Hepatocyte (in vitro differentiated cells): ENCODE results near the gene WSCD2. TPM values are rescaled to one million over a fixed set of nuclear protein-coding genes. Genes with fewer than 3 reads are reported as not detected.

Source experiments
- DNase-seq: peaks from one replicate; pipeline ENCODE4 v3.0.0-alpha.2; 2016; ENCODE audit warnings: low spot score
- H2AFZ ChIP-seq: fragments of 200-600 bp; sonication (generic); 2 replicates; pipeline ENCODE4 v1.6.0; 2016; ENCODE audit warnings: antibody characterized with exemption, mild to moderate bottlenecking
- H3K27ac ChIP-seq: fragments of 200-600 bp; sonication (generic); 2 replicates; pipeline ENCODE4 v1.5.1; 2016; ENCODE audit warnings: mild to moderate bottlenecking
- H3K27me3 ChIP-seq: fragments of 200-600 bp; sonication (generic); 2 replicates; pipeline ENCODE4 v1.6.1; 2016
- H3K36me3 ChIP-seq: fragments of 200-600 bp; sonication (generic); replicated peaks from 2 replicates; pipeline ENCODE4 v1.5.1; 2016; ENCODE audit warnings: low read depth; ENCODE audit not compliant: insufficient read depth
- H3K4me1 ChIP-seq: fragments of 200-600 bp; sonication (generic); 2 replicates; pipeline ENCODE4 v1.5.1; 2016; ENCODE audit warnings: mild to moderate bottlenecking, moderate library complexity; ENCODE audit not compliant: insufficient read depth
- H3K4me2 ChIP-seq: fragments of 200-600 bp; sonication (generic); 2 replicates; pipeline ENCODE4 v1.6.0; 2016
- H3K4me3 ChIP-seq: fragments of 200-600 bp; sonication (generic); 2 replicates; pipeline ENCODE4 v1.5.1; 2016; ENCODE audit warnings: mild to moderate bottlenecking
- H3K79me2 ChIP-seq: fragments of 200-600 bp; sonication (generic); 2 replicates; pipeline ENCODE4 v1.6.0; 2017; ENCODE audit warnings: mild to moderate bottlenecking
- H3K9me2 ChIP-seq: fragments of 200-600 bp; sonication (generic); replicated peaks from 2 replicates; pipeline ENCODE4 v1.6.0; 2017; ENCODE audit warnings: mild to moderate bottlenecking; ENCODE audit not compliant: insufficient read depth
- H3K9me3 ChIP-seq: fragments of 200-600 bp; sonication (generic); 2 replicates; pipeline ENCODE4 v1.5.1; 2016; ENCODE audit warnings: low read depth, mild to moderate bottlenecking
- H4K20me1 ChIP-seq: fragments of 200-600 bp; sonication (generic); 2 replicates; pipeline ENCODE4 v1.6.0; 2016; ENCODE audit warnings: mild to moderate bottlenecking; ENCODE audit not compliant: insufficient read depth, poor library complexity, severe bottlenecking
- CTCF ChIP-seq: fragments of 200-600 bp; sonication (generic); IDR thresholded peaks from 2 replicates; pipeline ENCODE4 v1.5.1; 2016; ENCODE audit warnings: antibody characterized with exemption, mild to moderate bottlenecking; ENCODE audit not compliant: poor library complexity
- EZH2 ChIP-seq: fragments of 200-600 bp; sonication (generic); IDR thresholded peaks from 2 replicates; pipeline ENCODE4 v1.6.1; 2016; ENCODE audit warnings: antibody characterized with exemption, mild to moderate bottlenecking, borderline replicate concordance
- EZH2phosphoT487 ChIP-seq: fragments of 200-600 bp; sonication (generic); IDR thresholded peaks from one replicate; pipeline ENCODE4 v1.6.1; 2018; ENCODE audit warnings: antibody characterized with exemption, mild to moderate bottlenecking, low read depth, moderate library complexity; ENCODE audit not compliant: unreplicated experiment, severe bottlenecking
- WGBS: methylation state at CpG from one replicate; pipeline ENCODE4 v1.1.6; 2016; ENCODE audit warnings: low lambda C conversion rate; ENCODE audit errors: missing lambda C conversion rate; 5-methylcytosine and 5-hydroxymethylcytosine counted together
- polyA plus RNA-seq: library from polyadenylated mRNA; unstranded; fragments of >200 nt; fragmentation: Nextera tagmentation; extraction: Ambion mirVana; gene quantifications from 2 replicates; pipeline ENCODE4 v1.2.1, GENCODE V29; 2016
- total RNA-seq: library from RNA; depleted of rRNA; stranded (reverse); fragments of >200 nt; gene quantifications from 2 replicates; pipeline ENCODE4 v1.2.3, GENCODE V29; 2014

The WSCD2 gene
- total and polyA plus RNA-seq, 2 experiments from 2014 or later: 4.2 to 4.3 TPM

- no peaks in the 10 kb centered on the region for H3K9me3 ChIP-seq
- H3K27ac ChIP-seq: no peak overlapping the region
- peaks cover 5% of the 10 kb centered on the region for H3K27me3 ChIP-seq
- no peaks in the 10 kb centered on the region for H3K9me2 ChIP-seq
- H3K36me3 ChIP-seq: no peaks in the 10 kb centered on the region
- no peaks in the 10 kb centered on the region for H4K20me1 ChIP-seq
- 82% methylated on average over 10 of the region's 10 CpGs for WGBS
- DNase-seq: peak; percentile 14
- no peak overlapping the region for H3K4me2 ChIP-seq
- H3K4me1 ChIP-seq: no peaks in the 10 kb centered on the region
- H2AFZ ChIP-seq: no peak overlapping the region
- no peak overlapping the region for H3K4me3 ChIP-seq
- TF ChIP-seq EZH2: no peak
- TF ChIP-seq EZH2phosphoT487: no peak
- no peak for TF ChIP-seq CTCF
- H3K79me2 ChIP-seq: no peaks in the 10 kb centered on the region
Observed at GRCh38 chr12:108090932-108091678, 38.0 kb upstream of the WSCD2 start.

GRCh38 chr12:108091679-108092051, 37.4 kb upstream of the WSCD2 start:
- Histone ChIP-seq H3K79me2 (no peaks in the 10 kb centered on the region), H3K4me3 (no peak overlapping the region)
- no peak for DNase-seq

GRCh38 chr12:108093209-108093608, 35.9 kb upstream of the WSCD2 start:
- TF ChIP-seq CTCF (no peak), EZH2phosphoT487 (no peak), EZH2 (no peak)
- Histone ChIP-seq H3K9me3 (no peaks in the 10 kb centered on the region), H2AFZ (no peak overlapping the region), H3K4me3 (no peak overlapping the region), H3K9me2 (no peaks in the 10 kb centered on the region), H3K4me1 (no peaks in the 10 kb centered on the region), H3K27ac (peak overlapping the region; percentile 33), H3K36me3 (no peaks in the 10 kb centered on the region), H3K27me3 (peaks cover 5% of the 10 kb centered on the region), H3K4me2 (no peak overlapping the region), H4K20me1 (no peaks in the 10 kb centered on the region), H3K79me2 (no peaks in the 10 kb centered on the region)
- DNase-seq: no peak
- 31% methylated on average over 4 of the region's 4 CpGs for WGBS

More at GRCh38 chr12:108091679-108092051, 37.4 kb upstream of the WSCD2 start:
- 56% methylated on average over 4 of the region's 4 CpGs for WGBS
- no peak overlapping the region for H3K27ac ChIP-seq
- no peaks in the 10 kb centered on the region for H3K4me1 ChIP-seq
- no peaks in the 10 kb centered on the region for H3K9me3 ChIP-seq
- no peak overlapping the region for H3K4me2 ChIP-seq
- no peak overlapping the region for H2AFZ ChIP-seq
- TF ChIP-seq EZH2: no peak
- no peak for TF ChIP-seq CTCF
- no peak for TF ChIP-seq EZH2phosphoT487
- H3K9me2 ChIP-seq: no peaks in the 10 kb centered on the region
- no peaks in the 10 kb centered on the region for H3K36me3 ChIP-seq
- peaks cover 5% of the 10 kb centered on the region for H3K27me3 ChIP-seq
- no peaks in the 10 kb centered on the region for H4K20me1 ChIP-seq
